GM19468 (cell line): ENCODE results near the gene CUL9.

Source experiments
- ATAC-seq: cut with Tn5 transposase; IDR thresholded peaks from one replicate; pipeline ENCODE4 v1.9.1; 2021; ENCODE audit warnings: mild to moderate bottlenecking, moderate library complexity, moderate number of reproducible peaks; ENCODE audit not compliant: unreplicated experiment; ENCODE audit errors: extremely low read depth

Gene CUL9

GRCh38 chr6:43192911-43193310, 10.9 kb downstream of the CUL9 start:
- ATAC-seq: no peak

GRCh38 chr6:43193929-43194328, 11.9 kb downstream of the CUL9 start:
- no peak for ATAC-seq

GRCh38 chr6:43196337-43196736, 14.3 kb downstream of the CUL9 start:
- no peak for ATAC-seq

GRCh38 chr6:43199912-43200311, 17.9 kb downstream of the CUL9 start:
- no peak for ATAC-seq

GRCh38 chr6:43200541-43200940, 18.5 kb downstream of the CUL9 start:
- no peak for ATAC-seq

- no peak for ATAC-seq
Measured at GRCh38 chr6:43202451-43202850, 20.5 kb downstream of the CUL9 start.

- ATAC-seq: no peak
Measured at GRCh38 chr6:43203029-43203717, 21.2 kb downstream of the CUL9 start.

GRCh38 chr6:43203718-43204095, 21.7 kb downstream of the CUL9 start:
- no peak for ATAC-seq

- ATAC-seq: no peak
Measured at GRCh38 chr6:43204271-43205105, 22.5 kb downstream of the CUL9 start.

GRCh38 chr6:43205849-43206248, 23.9 kb downstream of the CUL9 start:
- ATAC-seq: no peak

GRCh38 chr6:43207286-43207685, 25.3 kb downstream of the CUL9 start:
- ATAC-seq: no peak

- no peak for ATAC-seq
Measured at GRCh38 chr6:43211955-43212354, 30.0 kb downstream of the CUL9 start.

GRCh38 chr6:43213431-43213830, 31.4 kb downstream of the CUL9 start:
- ATAC-seq: no peak

GRCh38 chr6:43215066-43215465, 33.1 kb downstream of the CUL9 start:
- ATAC-seq: no peak

GRCh38 chr6:43216200-43216599, 34.2 kb downstream of the CUL9 start:
- no peak for ATAC-seq

- no peak for ATAC-seq
Measured at GRCh38 chr6:43217351-43217750, 35.4 kb downstream of the CUL9 start.

- ATAC-seq: no peak
Measured at GRCh38 chr6:43219119-43219518, 37.1 kb downstream of the CUL9 start.

GRCh38 chr6:43219814-43220213, 37.8 kb downstream of the CUL9 start:
- no peak for ATAC-seq

- ATAC-seq: no peak
Measured at GRCh38 chr6:43220439-43220951, 38.5 kb downstream of the CUL9 start.

GRCh38 chr6:43221046-43221972, 39.3 kb downstream of the CUL9 start:
- ATAC-seq: no peak
